Adrenal gland (tissue), 5 donors: Measurements from ENCODE around the gene CYB5R3.

Experiments used
- POLR2A ChIP-seq, 2 donors: fragments of 450-650 bp; IDR thresholded peaks; one replicate each; pipeline ENCODE4 v1.6.1; 2017; ENCODE audit warnings: antibody characterized with exemption in 2 of 2, mild to moderate bottlenecking in 2 of 2, moderate library complexity in 1 of 2
- TF ChIP-seq, protein P1 (sequence below), 6 experiments: fragments of 450-650 bp in 4 of 6; fragments of 200-600 bp in 2 of 6; sonication (generic) in 1 of 6; IDR thresholded peaks; 1 replicate in 5 of 6; 2 replicates in 1 of 6; pipeline versions ENCODE4 v1.5.1 to v1.8.0; 2016 to 2021; ENCODE audit warnings: antibody characterized with exemption in 6 of 6, mild to moderate bottlenecking in 2 of 6, moderate library complexity in 1 of 6
- donor health status: DM: no; HTN: no; CAD: no.

DNA sequence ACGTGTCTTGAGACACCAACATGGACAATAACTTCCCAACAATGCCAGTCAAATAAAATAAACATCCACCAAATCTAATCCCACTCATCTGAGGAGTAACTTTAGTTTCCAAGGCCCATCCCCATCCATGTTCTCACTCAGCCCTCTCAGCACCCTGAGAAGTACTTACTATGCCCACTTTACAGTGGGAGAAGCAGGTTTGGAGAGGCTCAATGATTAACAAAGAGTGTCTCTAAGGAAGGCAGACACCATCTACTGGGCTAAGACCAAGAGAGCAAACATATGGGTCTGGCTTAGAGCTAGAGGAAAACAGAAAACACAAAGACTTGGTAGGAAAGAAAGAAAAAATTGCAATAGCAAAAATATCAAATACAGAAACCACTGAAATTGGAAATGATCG, 45.8 kb downstream of the CYB5R3 start:
- no peak for TF ChIP-seq POLR2A (IDR thresholded peaks at IDR 0.05)
- TF ChIP-seq, protein P1, sequence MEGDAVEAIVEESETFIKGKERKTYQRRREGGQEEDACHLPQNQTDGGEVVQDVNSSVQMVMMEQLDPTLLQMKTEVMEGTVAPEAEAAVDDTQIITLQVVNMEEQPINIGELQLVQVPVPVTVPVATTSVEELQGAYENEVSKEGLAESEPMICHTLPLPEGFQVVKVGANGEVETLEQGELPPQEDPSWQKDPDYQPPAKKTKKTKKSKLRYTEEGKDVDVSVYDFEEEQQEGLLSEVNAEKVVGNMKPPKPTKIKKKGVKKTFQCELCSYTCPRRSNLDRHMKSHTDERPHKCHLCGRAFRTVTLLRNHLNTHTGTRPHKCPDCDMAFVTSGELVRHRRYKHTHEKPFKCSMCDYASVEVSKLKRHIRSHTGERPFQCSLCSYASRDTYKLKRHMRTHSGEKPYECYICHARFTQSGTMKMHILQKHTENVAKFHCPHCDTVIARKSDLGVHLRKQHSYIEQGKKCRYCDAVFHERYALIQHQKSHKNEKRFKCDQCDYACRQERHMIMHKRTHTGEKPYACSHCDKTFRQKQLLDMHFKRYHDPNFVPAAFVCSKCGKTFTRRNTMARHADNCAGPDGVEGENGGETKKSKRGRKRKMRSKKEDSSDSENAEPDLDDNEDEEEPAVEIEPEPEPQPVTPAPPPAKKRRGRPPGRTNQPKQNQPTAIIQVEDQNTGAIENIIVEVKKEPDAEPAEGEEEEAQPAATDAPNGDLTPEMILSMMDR (IDR thresholded peaks at IDR 0.05) = no peak
